Gastrocnemius medialis (tissue), 4 donors: ENCODE measurements around the gene NREP. TPM values are rescaled to one million over a fixed set of nuclear protein-coding genes. Genes with fewer than 3 reads are reported as not detected.

ENCODE experiments used
- ATAC-seq, 2 donors: fragments of 150-250 bp; one replicate each; pipeline ENCODE4 v1.9.1; 2016
- DNase-seq, 2 donors: peaks; one replicate each; pipeline ENCODE4 v3.0.0-alpha.2; 2019
- H3K27ac ChIP-seq, 4 donors: fragments of 200-600 bp; sonication (generic); 1 replicate in 1 of 4; 2 replicates in 3 of 4; pipeline ENCODE4 v1.5.1; 2016 to 2018; ENCODE audit warnings: mild to moderate bottlenecking in 2 of 4, moderate library complexity in 1 of 4
- H3K27me3 ChIP-seq, 3 donors: fragments of 200-600 bp; sonication (generic) in 2 of 3; 1 replicate in 1 of 3; 2 replicates in 2 of 3; pipeline versions ENCODE4 v1.5.1 to v1.6.0; 2016 to 2019; ENCODE audit warnings: mild to moderate bottlenecking in 1 of 3, moderate library complexity in 1 of 3
- H3K36me3 ChIP-seq, 2 donors: fragments of 200-600 bp; sonication (generic) in 1 of 2; one replicate each; pipeline ENCODE4 v1.5.1; 2017 to 2018
- H3K4me1 ChIP-seq, 2 donors: fragments of 200-600 bp; sonication (generic) in 1 of 2; one replicate each; pipeline ENCODE4 v1.5.1; 2016 to 2017; ENCODE audit warnings: mild to moderate bottlenecking in 2 of 2
- H3K4me3 ChIP-seq, 4 donors: fragments of 200-600 bp; sonication (generic) in 3 of 4; 1 replicate in 1 of 4; 2 replicates in 3 of 4; pipeline ENCODE4 v1.5.1; 2016 to 2019; ENCODE audit warnings: mild to moderate bottlenecking in 2 of 4
- H3K9me3 ChIP-seq, 3 donors: fragments of 200-600 bp; sonication (generic) in 2 of 3; 1 replicate in 1 of 3; 2 replicates in 2 of 3; pipeline ENCODE4 v1.5.1; 2016 to 2019
- CTCF ChIP-seq, 5 experiments: fragments of 450-650 bp in 3 of 5; fragments of 200-600 bp in 2 of 5; sonication (generic) in 2 of 5; IDR thresholded peaks in 4 of 5; conservative IDR thresholded peaks in 1 of 5; 1 replicate in 4 of 5; 2 replicates in 1 of 5; pipeline ENCODE4 v1.5.1; 2016 to 2019; ENCODE audit warnings: antibody characterized with exemption in 5 of 5, mild to moderate bottlenecking in 3 of 5, moderate library complexity in 3 of 5
- POLR2A ChIP-seq, 2 donors: fragments of 450-650 bp; IDR thresholded peaks; one replicate each; pipeline ENCODE4 v1.6.1; 2017; ENCODE audit warnings: antibody characterized with exemption in 2 of 2, mild to moderate bottlenecking in 2 of 2, moderate library complexity in 2 of 2
- in situ Hi-C, 4 donors: fragments of 200-750 bp; cut with MboI; loops; one replicate each; pipeline versions ENCODE4 v1.15.0 to v1.8.0; 2017; ENCODE audit warnings: low sequenced_read_pairs in 4 of 4
- intact Hi-C: fragments of 100-400 bp; cut with DNase I; formaldehyde crosslinking; loops from one replicate; pipeline ENCODE4 v1.15.1; 2023; ENCODE audit warnings: low total_unique reads
- total RNA-seq, 4 donors: library from RNA; depleted of rRNA; stranded (reverse); fragments of >200 nt; gene quantifications; one replicate each; pipeline versions ENCODE4 v1.1.0 to v1.2.3, GENCODE V29; 2016

NREP gene
- total RNA-seq, 4 donors from 2014 or later, result 0.85 to 2.9 (median 1.8) TPM

- Histone ChIP-seq H3K4me3 (no peak overlapping the region), H3K9me3 (no peaks in the 10 kb centered on the region), H3K27me3 (no peaks in the 10 kb centered on the region), H3K27ac (no peak overlapping the region), H3K4me1 (peaks cover 0 to 3% of the 10 kb centered on the region in 2 donors), H3K36me3 (no peaks in the 10 kb centered on the region)
- DNase-seq (no peak), ATAC-seq (no peak)
- TF ChIP-seq CTCF (IDR thresholded peaks at IDR 0.05 in 4 of 5, conservative IDR thresholded peaks at IDR 0.05 in 1 of 5) (no peak), POLR2A (IDR thresholded peaks at IDR 0.05) (no peak)
- intact Hi-C loops (no loop called here), in situ Hi-C loops (no loop called here)
These were observed 58.9 kb downstream of the NREP start for GRCh38 chr5:111697881-111698757.

- Histone ChIP-seq H3K27ac (no peak overlapping the region), H3K4me1 (peaks cover 0 to 3% of the 10 kb centered on the region in 2 donors), H3K9me3 (no peaks in the 10 kb centered on the region), H3K4me3 (no peak overlapping the region), H3K36me3 (no peaks in the 10 kb centered on the region), H3K27me3 (no peaks in the 10 kb centered on the region)
- TF ChIP-seq CTCF (IDR thresholded peaks at IDR 0.05 in 4 of 5, conservative IDR thresholded peaks at IDR 0.05 in 1 of 5), result no peak
- no peak for TF ChIP-seq POLR2A (IDR thresholded peaks at IDR 0.05)
- in situ Hi-C loops, result no loop called here
- DNase-seq (no peak), ATAC-seq (no peak)
- intact Hi-C loops, result no loop called here
These were observed 59.8 kb downstream of the NREP start for GRCh38 chr5:111697215-111697614.

- TF ChIP-seq POLR2A (IDR thresholded peaks at IDR 0.05) (no peak), CTCF (IDR thresholded peaks at IDR 0.05 in 4 of 5, conservative IDR thresholded peaks at IDR 0.05 in 1 of 5) (no peak)
- DNase-seq (no peak), ATAC-seq (no peak)
- in situ Hi-C loops (no loop called here), intact Hi-C loops (no loop called here)
- no peak overlapping the region for H3K4me3 ChIP-seq
- no peak overlapping the region for H3K27ac ChIP-seq
- H3K27me3 ChIP-seq, result no peaks in the 10 kb centered on the region
- H3K36me3 ChIP-seq, result no peaks in the 10 kb centered on the region
- H3K9me3 ChIP-seq, result no peaks in the 10 kb centered on the region
- peaks cover 0 to 3% of the 10 kb centered on the region in 2 donors for H3K4me1 ChIP-seq
These were observed 61.0 kb downstream of the NREP start for GRCh38 chr5:111695991-111696390.

GRCh38 chr5:111694133-111694532 is 62.9 kb downstream of the NREP start:
- no peaks in the 10 kb centered on the region for H3K36me3 ChIP-seq
- in situ Hi-C loops, result no loop called here
- no peak for ATAC-seq

More at GRCh38 chr5:111694133-111694532, 62.9 kb downstream of the NREP start:
- H3K27ac ChIP-seq, result no peak overlapping the region
- no peak overlapping the region for H3K4me3 ChIP-seq
- H3K9me3 ChIP-seq, result no peaks in the 10 kb centered on the region
- no peaks in the 10 kb centered on the region for H3K27me3 ChIP-seq
- TF ChIP-seq CTCF (IDR thresholded peaks at IDR 0.05 in 4 of 5, conservative IDR thresholded peaks at IDR 0.05 in 1 of 5) (no peak), POLR2A (IDR thresholded peaks at IDR 0.05) (no peak)
- DNase-seq, result no peak
- peaks cover 0 to 3% of the 10 kb centered on the region in 2 donors for H3K4me1 ChIP-seq
- intact Hi-C loops, result no loop called here
